ES-I3 (cell line): ENCODE data around the gene FAM117A.
"Not testable (repeated sequence)": the region's sequence is repeated elsewhere in the genome, so short reads cannot be mapped to it uniquely, and the experiment has no call there.

Experiments
- H3K36me3 ChIP-seq: 2 replicates; pipeline ENCODE4 v1.6.1; 2013; ENCODE audit warnings: mild to moderate bottlenecking, low read length, control low read depth, moderate library complexity; ENCODE audit not compliant: insufficient read depth
- H3K4me1 ChIP-seq: 2 replicates; pipeline ENCODE4 v1.6.1; 2013; ENCODE audit warnings: mild to moderate bottlenecking, control low read depth, low read length; ENCODE audit not compliant: insufficient read depth
- H3K9ac ChIP-seq: 2 replicates; pipeline ENCODE4 v1.6.1; 2013; ENCODE audit warnings: low read depth, mild to moderate bottlenecking, low read length, moderate library complexity
- H3K9me3 ChIP-seq: 2 replicates; pipeline ENCODE4 v1.6.1; 2013; ENCODE audit warnings: mild to moderate bottlenecking, low read length, moderate library complexity; ENCODE audit not compliant: control insufficient read depth, insufficient read depth

Gene FAM117A

DNA sequence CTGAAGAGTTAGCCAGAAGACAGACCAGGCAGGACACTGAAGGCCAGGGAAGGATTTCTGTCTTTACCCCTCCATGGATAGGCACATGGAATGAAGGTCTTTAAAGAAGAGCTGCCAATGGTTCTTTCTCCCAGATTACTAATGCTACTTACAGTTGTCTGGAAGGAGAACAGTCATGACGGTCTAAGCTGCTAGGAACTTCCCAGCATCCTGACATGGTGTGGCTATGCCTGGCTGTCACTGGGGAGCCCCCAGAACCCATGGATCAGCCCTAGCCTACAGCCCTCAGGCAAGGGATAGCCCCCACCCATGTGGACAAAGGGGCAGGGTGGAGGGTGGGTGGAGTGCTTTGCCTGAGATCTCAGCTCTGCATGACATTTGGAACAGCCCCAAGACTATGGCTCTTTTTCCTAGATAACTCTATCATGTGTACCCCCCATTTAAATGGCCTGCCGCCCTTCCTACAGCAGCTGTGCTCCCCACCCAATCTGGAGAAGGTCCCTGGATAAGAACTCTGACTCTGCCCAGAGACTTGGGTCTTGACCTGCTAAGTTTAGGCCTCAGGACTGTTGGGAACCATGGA is 15.3 kb upstream of the FAM117A start:
- H3K9ac ChIP-seq: no peak overlapping the region
- H3K9me3 ChIP-seq: no peaks in the 10 kb centered on the region
- H3K4me1 ChIP-seq: no peaks in the 10 kb centered on the region
- H3K36me3 ChIP-seq: no peaks in the 10 kb centered on the region

- no peaks in the 10 kb centered on the region for H3K4me1 ChIP-seq
Measured at GRCh38 chr17:49777563-49777962, 13.6 kb upstream of the FAM117A start.

DNA sequence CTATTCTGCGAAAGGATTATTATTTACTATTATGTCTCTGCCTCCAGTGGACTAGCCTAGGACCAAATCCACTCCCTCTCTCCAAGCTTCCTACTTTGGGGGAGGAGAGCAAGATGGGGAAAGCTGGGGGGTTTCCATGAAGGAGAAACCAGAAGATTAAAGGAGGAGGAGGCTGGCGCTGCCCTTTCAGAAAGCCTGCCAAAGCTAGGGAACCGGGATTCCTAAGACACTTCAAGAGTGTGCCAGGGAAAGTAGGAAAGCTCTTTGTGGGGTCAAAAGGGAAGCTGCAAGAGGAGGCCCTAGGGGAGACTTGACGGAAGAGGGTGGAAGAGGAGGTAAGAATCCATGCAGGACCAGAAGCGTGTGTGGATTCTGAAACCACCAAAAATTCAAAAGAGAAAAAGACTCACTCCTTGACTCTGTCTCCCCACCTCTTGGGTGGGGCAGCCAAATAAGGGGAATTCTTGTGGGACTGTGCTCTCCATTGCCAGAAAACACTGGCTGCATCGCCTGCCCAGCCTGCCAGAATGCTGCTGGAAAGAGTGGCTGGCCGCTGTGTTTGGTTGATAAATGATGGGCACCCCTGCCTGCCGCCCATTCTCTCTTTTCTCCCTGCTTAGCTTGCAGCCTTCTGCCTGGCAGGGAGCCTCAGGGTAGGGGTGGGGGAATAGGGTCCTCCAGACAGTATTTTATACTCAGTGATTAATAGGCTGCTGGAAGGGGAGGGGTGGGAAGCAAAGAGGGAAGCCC is 12.8 kb upstream of the FAM117A start:
- Histone ChIP-seq H3K9me3 (no peaks in the 10 kb centered on the region), H3K36me3 (no peaks in the 10 kb centered on the region), H3K9ac (no peak overlapping the region), H3K4me1 (no peaks in the 10 kb centered on the region)

More at GRCh38 chr17:49777563-49777962, 13.6 kb upstream of the FAM117A start:
- no peak overlapping the region for H3K9ac ChIP-seq
- H3K36me3 ChIP-seq: no peaks in the 10 kb centered on the region
- no peaks in the 10 kb centered on the region for H3K9me3 ChIP-seq

GRCh38 chr17:49775546-49776260 is 11.8 kb upstream of the FAM117A start:
- Histone ChIP-seq H3K9me3 (no peaks in the 10 kb centered on the region), H3K4me1 (no peaks in the 10 kb centered on the region), H3K9ac (no peak overlapping the region), H3K36me3 (no peaks in the 10 kb centered on the region)

- H3K9ac ChIP-seq: no peak overlapping the region
Measured at GRCh38 chr17:49766918-49767530, 3.1 kb upstream of the FAM117A start.

DNA sequence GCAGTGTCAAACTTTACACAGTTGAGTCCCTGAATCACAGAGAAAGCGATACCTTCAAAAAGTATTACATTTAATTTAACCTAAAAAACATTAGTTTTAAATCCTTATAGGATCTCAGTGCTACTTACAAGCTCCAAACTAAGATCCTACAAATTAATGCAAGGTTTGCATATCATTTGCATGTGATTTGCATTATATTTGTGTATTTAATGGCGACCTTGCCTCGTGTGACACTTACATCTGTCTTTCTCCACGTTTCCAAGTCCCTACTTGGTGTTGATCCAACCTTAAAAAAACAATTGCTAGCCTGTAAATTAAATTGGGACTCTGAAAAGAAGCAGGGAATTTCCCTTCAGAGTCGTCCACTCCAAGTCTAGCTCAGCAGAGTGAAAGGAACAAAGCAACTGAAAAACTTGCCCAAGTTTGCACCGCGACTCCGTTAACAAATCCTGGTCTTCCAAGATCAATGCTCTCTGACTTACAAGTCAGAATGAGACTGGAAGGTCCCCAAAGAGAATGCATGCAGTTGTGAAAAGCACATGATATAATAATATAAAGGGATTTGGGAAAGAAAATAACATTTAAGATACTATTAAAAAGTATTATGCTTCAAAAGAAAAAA is 739 bp upstream of the FAM117A start:
- Histone ChIP-seq H3K4me1 (peaks cover 10% of the 10 kb centered on the region; the same call in 1 of the 2 replicates), H3K9ac (peak overlapping the region; percentile 55), H3K9me3 (no peaks in the 10 kb centered on the region), H3K36me3 (no peaks in the 10 kb centered on the region)

More at GRCh38 chr17:49766918-49767530, 3.1 kb upstream of the FAM117A start:
- Histone ChIP-seq H3K36me3 (no peaks in the 10 kb centered on the region), H3K4me1 (peaks cover 6% of the 10 kb centered on the region; the same call in 1 of the 2 replicates), H3K9me3 (no peaks in the 10 kb centered on the region)

DNA sequence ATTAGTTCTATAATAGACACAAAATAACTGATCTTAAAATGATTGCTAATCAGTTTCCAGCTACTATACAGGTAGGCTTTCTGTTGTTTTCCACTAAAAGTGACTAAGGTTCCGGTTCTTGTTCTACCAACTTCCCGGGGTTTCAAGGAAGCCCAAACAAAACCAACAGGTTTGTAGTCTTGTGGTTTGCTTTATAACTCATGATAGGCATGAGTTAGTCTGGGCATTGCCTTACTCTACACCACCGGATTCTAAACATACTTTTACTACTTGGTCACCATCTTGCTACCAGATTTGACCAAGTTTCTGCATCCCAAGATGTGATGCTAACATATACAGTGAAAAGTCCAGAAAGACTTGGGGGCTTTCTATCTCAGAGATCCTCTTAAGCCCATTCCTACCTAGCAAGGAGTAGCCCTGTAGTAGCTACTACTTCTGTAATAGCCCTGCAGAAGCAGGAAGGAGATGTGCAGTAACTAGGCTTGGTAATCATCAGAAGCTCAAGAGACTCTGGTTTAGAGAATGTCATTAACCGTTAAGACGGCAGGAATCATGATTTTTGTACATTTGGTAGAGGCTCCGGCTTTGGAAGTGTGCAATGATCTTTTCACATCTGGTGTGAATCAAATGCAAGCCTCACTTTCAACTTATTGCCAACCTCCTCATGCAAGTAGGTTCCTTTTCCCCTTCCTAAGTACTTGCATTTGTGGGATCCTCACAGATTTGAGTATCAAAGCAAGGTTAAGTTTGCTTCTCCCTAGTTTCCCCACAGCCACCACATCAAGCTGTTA is 1.6 kb downstream of the FAM117A start:
- Histone ChIP-seq H3K9me3 (no peaks in the 10 kb centered on the region), H3K9ac (peak overlapping the region; percentile 69; the same call in 1 of the 2 replicates), H3K4me1 (peaks cover 11% of the 10 kb centered on the region; the same call in 1 of the 2 replicates), H3K36me3 (no peaks in the 10 kb centered on the region)

DNA sequence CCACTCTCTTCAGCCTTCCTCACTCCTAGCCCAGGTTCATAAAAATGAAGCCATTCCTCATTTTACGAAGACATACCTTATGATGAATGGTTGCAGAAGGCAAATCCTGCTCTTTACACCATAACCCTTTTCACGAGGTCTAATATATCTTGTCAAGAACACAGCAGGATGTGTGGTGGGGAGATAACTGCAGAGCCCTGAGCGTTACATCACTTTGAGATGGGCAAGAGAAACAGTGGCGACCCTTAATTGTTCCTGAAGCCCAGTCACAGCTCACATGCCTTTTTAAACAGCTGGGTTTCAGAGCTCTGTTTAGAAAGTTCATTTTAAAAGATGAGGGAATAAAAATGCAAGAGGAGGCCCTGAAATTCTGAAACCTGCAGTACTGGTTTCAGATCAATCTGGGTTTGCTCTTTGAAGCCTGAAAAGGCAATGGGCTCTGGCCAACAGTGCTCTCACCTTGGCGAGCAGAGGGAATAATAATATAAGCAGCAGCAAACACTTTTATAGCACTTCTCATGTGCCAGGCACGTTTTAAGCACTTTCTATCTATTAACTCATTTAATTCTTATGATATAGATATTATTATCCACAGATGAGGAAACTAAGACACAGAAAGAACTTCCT is 2.9 kb downstream of the FAM117A start:
- no peaks in the 10 kb centered on the region for H3K36me3 ChIP-seq
- no peaks in the 10 kb centered on the region for H3K9me3 ChIP-seq
- H3K4me1 ChIP-seq: peaks cover 11% of the 10 kb centered on the region; the same call in 1 of the 2 replicates
- H3K9ac ChIP-seq: no peak overlapping the region

- peaks cover 11% of the 10 kb centered on the region; the same call in 1 of the 2 replicates for H3K4me1 ChIP-seq
- H3K9ac ChIP-seq: no peak overlapping the region
- H3K36me3 ChIP-seq: no peaks in the 10 kb centered on the region
- H3K9me3 ChIP-seq: no peaks in the 10 kb centered on the region
Measured at GRCh38 chr17:49760296-49760695, 3.6 kb downstream of the FAM117A start.

DNA sequence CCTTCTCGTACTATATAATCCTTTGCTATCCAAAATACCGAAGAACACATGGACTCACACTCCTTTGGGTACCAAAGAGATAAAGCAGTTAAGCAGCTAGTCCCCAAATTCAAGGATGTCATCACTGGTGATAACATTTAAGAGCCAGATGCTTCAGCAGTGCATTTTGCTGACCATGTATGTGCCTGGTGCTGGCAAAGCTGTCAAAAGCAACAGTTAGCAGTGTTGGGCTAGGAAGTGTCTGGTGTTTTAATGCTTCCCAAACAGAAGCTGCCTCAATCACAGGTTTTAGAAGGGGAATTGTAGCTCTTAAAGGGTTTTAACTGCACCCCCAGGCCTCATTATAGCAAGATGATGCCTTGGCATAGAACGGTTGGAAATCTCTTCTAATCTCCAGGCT is 4.7 kb downstream of the FAM117A start:
- no peaks in the 10 kb centered on the region for H3K9me3 ChIP-seq
- H3K9ac ChIP-seq: no peak overlapping the region
- no peaks in the 10 kb centered on the region for H3K36me3 ChIP-seq
- peaks cover 11% of the 10 kb centered on the region; the same call in 1 of the 2 replicates for H3K4me1 ChIP-seq

DNA sequence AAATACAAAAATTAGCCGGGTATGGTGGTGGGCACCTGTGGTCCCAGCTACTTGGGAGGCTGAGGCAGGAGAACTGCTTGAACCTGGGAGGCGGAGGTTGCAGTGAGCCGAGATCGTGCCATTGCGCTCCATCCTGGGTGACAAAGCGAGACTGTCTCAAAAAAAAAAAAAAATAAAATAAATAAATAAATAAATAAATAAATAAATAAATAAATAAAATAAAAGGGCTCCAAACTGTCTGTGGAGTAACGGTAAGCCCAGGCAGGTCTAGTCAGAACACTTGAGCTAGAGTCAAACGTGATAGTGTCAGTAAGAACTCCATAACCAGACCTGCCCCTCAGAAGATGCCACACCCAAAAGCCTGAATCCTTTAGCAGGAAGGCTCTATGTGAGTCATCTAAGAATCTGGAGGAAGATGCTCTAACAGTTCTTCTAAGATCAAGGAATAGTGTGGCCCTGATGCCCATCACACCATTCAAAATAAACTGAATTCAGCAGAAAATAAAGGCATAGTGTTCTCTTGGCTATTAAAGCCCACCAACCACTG is 5.4 kb downstream of the FAM117A start:
- H3K4me1 ChIP-seq: peaks cover 11% of the 10 kb centered on the region; the same call in 1 of the 2 replicates
- H3K9me3 ChIP-seq, H3K36me3 ChIP-seq, H3K9ac ChIP-seq: not testable (repeated sequence)

GRCh38 chr17:49757151-49757777 is 6.7 kb downstream of the FAM117A start:
- Histone ChIP-seq H3K9me3 (no peaks in the 10 kb centered on the region), H3K9ac (no peak overlapping the region), H3K4me1 (peaks cover 6% of the 10 kb centered on the region), H3K36me3 (no peaks in the 10 kb centered on the region)
